Fibroblast of skin of left quadriceps (primary cell): ENCODE measurements around the gene GRAP2.

Source experiments
- DNase-seq, 2 experiments: peaks; one replicate each; pipeline ENCODE4 v3.0.0-alpha.2; 2013; ENCODE audit warnings: low read depth in 2 of 2

GRAP2 gene

DNA sequence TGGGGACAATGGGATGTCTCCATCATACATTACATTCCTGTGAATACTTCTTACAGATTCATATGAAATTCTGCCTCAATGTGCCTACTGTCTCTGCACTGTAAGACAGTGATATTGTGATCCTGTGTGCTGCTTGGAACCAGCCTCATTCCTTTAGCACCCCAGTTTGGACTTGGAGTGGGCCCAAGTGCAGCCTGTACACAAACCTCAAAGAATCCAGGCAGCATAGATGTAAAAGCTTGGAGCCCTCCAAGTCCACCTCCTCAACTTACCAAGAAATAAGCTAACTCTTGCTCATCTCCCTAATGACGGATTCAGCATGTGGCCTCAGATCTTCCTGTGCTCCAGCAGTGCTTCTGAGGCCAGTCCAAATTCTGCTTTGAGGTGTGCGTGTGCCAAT lies 24.4 kb downstream of the GRAP2 start:
- DNase-seq = no peak

DNA sequence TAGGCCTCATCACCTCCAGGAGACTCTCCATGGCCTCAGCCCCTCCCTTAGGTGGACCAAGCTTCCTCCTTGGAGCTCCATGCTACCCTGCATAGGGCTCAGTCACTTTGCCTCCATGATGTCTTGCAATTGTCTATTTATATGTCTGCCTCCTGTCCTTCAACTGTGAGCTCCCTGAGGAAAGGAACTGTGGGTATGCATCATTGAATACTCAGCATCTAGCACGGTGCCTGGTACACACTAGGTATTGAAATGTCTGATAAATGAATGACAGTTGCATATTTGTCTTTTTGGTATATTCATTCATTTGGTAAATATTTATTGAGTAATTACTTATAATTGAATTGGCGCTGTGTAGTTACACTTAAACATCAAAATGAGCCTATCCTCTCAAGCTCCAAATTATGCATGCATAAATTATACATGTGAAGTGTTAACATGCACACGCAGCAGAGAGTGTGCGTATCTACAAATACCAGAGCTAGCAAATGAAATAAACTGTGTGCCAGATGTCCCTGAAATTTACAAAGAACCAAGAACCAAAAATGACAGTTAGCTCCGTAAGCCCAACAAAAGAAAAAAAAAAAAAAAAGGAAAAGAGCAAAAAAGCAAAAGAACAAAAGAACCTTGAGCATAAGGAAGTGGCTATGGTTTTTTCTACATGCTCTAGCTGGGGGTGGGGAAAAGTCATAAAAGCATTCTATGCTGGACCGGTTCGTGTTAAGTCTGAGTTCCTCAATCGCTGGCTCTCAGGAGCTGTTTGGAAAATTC lies 25.2 kb downstream of the GRAP2 start:
- DNase-seq = no peak

DNA sequence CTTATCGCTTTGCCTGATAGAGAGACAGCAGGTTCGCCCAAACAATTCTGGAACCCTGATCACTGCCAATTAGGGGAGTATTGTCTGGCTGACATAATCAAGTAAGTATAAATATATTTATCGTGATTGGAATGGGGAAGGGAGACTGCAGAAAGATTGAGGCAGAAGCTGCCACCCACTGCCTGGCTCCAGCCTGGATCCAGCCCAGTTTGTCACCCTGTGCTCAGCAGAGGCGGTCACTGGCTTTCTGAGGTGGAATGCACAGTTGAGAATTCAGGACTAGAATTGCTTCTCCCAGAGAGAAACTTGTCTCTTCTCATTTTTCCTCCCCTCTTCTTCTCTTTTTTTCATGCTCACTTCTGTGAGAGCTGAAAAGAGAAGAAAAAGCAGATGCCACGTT lies 25.9 kb downstream of the GRAP2 start:
- DNase-seq = no peak

DNA sequence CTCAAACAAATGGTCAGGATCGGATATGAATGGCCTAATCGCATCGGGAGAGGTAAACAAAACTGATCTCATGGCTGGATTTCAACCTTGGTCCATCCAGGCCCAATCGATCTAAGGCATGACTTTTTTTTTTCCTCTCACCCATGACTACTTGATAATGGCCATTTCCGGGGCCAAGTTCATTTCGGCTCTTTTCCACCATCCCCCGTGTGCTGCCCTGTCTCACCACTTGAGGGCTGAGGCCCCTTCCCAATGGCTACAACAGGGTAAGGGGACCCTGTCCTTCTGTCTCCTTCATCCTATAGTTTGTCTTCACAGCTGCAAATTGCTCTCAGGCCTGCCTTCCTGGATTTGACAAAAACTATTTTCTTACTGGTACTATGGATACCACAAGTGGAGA lies 26.7 kb downstream of the GRAP2 start:
- DNase-seq = no peak

DNA sequence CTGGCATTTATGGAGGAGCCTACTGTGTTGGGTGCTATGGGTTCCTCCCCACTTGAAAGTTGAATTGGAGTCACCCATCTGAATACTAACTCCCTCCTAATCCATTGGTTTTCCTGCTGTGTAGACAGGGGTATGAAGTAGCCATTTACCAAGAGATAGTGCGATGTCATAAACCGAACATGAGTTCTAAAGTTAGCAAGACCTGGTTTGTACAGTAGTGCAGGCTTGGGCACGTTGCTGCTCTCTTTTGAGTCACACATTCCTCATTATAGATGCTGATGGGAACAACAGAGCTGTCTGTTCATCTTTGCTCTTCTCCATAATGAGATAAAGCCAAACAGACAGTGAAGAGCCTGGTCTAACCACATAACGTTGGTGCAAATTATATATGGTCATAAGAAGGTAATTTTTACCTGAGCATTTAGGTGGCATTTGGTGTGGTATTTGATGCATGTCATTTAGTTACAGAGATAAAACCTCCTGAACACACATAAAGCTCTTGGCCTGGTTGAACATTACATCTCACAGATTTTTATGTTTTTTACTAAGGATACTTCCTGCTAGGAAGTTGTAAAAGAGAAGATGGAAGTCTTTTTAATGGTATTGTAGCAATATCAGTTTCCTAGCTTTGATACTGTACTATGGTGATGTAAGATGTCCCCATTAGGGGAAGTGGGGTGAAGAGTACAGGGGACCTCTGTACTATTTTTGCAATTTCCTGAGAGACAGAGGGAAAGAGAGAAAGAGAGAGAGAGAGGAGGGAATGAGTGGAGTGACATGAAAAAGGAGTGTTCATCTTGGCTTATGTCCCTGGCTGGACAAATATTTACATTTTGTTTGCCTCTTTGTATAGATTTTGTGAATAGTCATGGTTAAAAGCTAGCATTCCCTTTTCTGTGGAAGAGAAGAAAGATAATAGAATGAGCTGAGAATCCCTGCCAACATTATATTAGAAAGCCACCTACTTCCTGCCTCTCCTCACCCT lies 27.9 kb downstream of the GRAP2 start:
- no peak for DNase-seq

DNA sequence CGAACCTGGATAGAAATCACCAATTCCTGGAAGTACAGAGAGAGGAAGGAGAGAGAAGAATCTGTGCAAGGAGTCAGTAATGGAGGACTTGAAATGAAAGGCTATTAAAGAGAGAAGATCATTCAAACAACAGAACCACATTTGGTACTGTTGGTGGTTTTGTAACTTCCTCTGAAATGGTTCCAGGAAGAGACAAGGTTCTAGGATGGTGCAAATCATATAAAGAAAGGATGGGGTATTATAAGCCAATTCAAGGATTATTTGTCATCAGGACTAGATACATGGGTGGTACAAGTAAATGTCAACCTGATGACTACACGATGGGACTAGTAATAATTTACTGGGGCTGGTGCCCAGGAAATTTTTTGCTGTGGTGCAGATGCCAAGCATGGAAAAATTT lies 30.4 kb downstream of the GRAP2 start:
- DNase-seq = no peak

DNA sequence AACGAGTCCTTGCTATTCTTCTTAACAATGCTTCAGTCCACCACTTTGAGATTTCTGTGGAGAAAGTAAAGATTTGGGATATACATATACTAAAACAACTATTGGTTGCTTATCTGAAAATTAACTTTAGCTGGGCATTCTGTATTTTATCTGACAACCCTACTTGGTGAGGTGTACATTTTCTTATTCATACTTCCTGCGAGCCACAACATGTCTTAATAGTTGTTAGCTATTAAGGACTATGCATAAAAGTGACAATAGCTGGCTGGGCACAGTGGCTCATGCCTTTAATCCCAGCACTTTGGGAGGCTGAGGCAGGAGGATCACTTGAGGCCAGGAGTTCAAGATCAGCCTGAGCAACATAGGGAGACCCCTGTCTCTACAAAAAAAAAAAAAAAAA lies 31.3 kb downstream of the GRAP2 start:
- no peak for DNase-seq

DNA sequence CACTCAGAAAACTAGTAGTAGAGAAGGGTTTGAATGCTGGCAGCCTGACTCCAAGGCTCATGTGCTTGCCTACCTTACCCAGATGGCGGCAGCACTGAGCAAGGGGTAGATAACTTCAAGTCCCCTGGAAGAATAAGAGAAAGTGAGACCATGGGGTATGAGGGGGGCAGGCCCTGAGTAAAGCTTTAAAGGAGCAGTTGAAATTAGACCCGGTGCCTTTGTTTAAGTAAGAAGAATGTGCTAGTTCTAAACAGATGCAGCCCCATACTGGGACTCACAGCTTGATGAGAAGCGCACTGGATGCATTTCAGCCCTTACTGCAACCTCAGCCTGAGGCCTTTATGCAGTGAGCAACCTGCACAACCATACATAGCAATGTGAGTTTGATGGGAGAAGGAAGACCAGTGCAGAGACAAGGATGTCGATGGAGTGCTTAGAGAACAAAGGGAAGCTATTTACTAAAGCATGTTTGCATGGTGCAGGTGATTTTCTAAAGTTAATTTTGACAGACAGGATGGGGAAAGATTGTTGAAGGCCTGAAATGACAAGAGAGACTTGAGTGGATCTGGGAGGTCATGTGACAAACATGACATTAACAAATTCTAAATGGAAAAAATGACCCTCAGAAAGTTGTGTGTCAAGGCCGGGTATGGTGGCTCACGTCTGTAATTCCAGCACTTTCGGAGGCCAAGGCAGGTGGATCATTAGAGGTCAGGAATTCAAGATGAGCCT lies 32.2 kb downstream of the GRAP2 start:
- no peak for DNase-seq

- DNase-seq = no peak
These were observed 32.9 kb downstream of the GRAP2 start for GRCh38 chr22:39933741-39934140.

GRCh38 chr22:39935116-39935515 lies 34.2 kb downstream of the GRAP2 start:
- no peak for DNase-seq

DNA sequence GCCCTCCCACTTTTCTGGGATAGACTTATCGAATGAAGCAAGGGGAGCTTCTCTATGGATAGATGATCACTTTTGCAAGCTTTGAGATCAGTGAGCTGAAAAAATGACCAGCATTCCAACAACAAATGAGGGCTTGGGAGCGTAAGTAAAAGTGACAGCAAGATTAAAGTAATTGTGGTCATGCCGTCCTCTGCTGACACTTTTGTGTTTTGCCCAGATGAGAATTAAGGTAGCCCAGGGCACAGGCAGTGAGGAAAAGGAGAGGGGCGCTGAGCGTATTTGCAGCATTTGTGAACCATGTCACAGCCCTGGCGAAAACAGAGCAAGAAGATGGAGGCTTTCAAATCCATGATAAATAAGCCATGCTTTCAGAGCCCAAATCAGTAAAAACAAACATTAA lies 34.7 kb downstream of the GRAP2 start:
- DNase-seq = no peak

DNA sequence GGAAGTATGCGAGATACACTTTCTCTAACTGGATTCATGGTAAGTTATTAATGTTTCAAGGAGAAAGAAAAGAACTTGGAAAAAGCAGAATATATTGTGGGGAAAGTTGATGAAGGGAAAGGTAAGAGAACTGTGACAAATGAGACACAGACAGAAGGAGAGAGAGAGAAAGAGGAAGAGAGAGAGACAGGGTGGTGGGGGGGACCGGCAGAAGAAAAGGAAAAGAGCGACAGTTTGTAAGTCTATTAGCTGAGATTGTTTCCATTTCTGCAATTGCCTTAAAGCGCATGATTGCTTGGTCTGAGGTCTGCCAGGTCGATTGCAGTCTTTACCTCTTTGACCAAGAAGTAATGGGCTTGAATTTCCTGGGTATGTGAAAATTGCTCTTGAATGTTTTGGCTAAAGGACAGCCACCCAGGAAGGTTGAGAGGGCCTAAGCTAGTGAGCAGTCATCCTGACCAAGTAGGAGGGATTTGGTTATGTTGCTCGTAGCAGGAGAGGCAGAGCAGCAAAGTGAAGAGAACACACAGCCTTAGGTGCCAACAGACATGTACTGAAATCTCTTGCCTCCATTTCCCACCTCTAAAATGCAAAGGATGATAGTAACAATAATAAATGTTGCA lies 35.8 kb downstream of the GRAP2 start:
- DNase-seq = no peak

DNA sequence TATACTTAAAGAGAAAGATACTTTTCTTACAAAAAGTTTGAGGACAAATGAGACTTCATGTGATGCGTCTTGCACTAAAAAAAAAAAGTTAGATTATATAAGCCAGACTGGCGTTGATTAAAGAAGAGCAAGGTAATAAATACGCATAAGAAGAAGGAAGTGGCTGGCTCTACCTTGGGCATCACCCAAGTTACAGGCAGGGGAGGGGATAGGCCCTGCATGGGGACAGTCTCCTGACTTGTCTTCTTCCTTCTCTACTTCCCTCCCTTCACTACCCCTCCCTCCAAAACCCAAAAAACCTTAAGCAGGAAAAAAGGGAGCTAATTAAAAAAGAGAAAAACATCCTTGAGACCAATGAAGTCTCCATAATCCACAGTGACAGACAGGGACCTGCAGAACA lies 37.0 kb downstream of the GRAP2 start:
- DNase-seq = no peak

DNA sequence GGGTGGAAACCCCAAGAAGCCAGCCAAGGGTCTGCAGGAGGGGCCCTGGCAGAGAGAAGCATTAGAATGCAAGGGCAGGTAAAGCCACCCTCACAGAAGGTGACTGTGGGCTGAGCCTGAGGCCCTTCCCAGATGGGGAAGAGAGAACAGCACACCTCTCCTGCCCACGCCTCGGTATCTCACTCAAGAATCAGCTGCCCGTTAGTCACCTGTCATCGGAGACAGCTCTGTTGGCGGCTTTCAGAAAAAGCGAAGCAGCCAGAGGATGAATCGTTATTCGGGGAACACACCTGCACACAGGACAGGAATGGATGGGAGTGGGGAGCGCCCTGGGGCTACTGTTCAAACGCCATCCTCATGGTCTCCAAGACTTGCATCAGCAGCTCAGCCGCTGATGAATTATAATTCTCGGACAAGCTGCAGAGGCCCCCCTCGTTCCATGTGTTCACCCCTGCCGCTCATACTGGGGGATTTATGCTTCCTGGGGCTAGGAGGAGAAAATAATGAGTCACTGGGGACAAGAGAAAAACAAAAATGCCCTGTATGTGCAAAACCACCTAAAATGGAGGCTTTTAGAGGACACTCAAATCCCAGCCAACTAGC lies 37.7 kb downstream of the GRAP2 start:
- DNase-seq = no peak

- DNase-seq = no peak
These were observed 38.9 kb downstream of the GRAP2 start for GRCh38 chr22:39939830-39940229.

DNA sequence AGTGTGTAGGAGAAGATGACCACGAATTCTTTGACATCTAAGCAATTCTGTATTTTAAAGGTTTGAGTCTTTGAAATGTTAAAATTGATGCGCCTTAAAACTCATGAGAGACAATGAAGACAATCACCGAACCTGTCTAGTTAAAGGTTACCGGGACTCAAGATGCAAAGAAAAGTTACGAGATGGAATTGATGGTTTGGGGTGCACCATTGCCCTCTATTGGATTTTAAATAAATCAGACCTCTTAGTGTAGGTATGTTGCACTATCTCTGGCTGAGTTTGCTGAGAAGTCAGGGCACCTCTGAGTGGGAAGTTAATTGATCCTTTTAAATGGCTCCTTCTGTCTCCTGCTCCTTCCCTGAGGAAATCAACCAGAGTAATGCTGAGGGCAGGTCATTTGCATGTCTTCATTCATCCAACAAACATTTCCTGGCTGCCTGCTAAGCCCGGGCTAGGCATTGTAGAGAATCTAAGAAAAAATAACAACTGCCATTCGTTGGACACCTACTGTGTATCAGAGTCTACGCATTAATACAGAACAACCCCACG lies 39.9 kb downstream of the GRAP2 start:
- DNase-seq = no peak

GRCh38 chr22:39941601-39942000 lies 40.7 kb downstream of the GRAP2 start:
- DNase-seq = no peak

- no peak for DNase-seq
These were observed 41.8 kb downstream of the GRAP2 start for GRCh38 chr22:39942439-39943230.

GRCh38 chr22:39943337-39943736 lies 42.5 kb downstream of the GRAP2 start:
- DNase-seq = no peak
